GM19328 (cell line): Measurements from ENCODE around the gene CPNE5.

Experiments
- ATAC-seq: cut with Tn5 transposase; IDR thresholded peaks from one replicate; pipeline ENCODE4 v1.9.1; 2021; ENCODE audit warnings: mild to moderate bottlenecking, moderate library complexity; ENCODE audit not compliant: unreplicated experiment

CPNE5 gene

DNA sequence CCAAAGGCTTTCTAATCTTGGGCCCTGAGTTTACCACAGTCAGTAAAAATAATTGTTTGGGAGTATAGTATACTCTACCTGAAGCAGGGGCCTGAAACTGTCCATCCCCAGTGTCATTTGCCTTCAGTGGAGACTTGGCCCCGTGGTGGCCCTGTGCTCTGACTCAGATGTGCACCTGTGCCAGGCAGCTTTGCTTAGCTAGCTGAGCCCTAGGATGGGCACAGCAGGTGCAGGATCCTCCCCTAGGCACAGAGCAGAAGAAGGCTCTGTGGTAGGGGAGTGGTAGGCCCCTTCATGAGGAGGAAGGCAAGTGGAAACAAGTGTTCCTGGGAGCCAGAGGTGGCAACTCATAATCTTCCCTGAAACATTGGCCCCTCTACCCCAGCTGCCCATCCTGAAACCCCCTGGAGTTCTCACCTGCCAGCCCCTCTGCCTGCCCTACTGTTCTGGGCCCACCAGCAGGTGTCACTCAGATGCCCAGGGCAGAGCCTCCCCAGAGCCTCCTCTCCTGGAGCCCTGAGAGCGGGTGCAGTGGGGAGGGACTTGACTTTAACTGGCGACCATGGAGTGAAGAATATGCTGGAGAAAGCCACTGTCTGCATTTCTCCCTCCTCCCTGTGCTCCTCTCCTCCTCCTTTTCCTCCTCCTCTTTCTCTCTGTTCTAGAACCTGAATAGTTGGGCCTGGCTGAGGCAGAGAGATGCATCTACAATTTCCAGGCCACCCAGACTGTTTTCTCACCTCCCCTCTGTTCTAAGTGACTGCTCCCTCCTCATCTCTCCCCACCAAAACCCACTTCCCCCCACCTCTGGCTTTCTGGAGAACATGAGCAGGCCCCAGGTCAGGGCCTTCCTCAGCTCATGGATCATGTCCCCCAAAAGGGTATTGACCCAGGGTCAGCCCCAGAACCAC lies 2.9 kb downstream of the CPNE5 start:
- ATAC-seq, result no peak

DNA sequence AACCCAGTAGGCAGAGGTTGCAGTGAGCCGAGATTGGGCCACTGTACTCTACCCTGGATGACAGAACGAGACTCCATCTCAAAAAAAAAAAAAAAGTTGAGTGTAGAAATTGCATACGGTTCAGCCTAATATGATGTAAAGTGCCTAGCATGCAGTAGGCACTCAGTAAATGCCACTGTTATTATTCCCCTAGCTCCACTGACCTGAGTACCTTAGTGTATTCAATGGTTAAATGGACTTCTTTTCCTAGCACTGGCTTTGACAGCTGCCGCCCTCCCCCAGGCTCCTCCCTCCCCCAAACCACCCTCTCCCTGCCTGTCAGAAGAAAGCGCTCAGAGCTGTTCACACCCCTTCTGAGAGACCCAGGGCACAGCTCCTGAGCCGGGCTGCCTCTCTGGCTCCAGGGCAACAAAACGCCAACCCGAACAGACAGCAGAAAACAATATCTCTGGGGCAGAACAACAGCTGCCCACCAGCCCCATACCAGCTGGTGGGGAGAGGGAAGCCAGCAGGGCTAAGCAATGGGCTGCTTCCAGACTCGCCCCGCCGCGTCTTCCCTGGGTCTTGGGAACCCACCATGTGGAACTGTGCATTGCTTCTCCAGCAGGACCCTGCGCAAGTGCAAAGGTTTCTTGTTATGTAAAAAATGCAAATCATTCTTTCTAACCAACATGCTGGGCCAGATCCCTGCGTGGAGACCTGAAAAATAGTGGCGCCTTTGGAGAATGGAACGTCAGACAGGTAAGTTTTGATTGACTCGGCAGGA lies 4.5 kb downstream of the CPNE5 start:
- ATAC-seq, result no peak

DNA sequence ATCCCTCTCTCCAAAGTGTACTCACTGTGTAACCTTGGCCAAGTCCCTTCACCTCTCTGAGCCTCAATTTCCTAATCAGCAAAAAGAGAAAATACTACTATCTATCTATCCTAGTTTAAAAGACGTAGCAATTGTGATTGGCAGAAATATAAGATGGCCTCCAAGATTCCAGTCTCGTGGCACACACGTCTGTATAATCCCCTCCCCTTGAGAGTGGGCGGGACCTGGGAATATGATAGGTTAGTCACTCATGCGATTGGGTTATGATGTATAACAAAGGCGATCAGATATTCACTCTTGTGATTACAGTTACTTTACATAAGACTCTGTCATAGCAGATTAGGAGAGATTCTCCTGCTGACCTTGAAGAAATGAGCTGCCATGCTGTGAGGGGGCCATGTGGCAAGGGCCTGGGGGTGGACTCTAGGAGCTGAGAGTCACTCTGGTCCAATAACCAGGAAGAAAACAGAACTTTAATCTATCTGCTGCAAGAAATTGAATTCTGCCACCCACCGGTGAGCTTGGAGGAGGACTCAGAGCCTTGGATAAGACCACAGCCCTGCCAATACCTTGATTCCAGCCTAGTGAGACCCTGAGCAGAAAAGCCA lies 6.0 kb downstream of the CPNE5 start:
- no peak for ATAC-seq

DNA sequence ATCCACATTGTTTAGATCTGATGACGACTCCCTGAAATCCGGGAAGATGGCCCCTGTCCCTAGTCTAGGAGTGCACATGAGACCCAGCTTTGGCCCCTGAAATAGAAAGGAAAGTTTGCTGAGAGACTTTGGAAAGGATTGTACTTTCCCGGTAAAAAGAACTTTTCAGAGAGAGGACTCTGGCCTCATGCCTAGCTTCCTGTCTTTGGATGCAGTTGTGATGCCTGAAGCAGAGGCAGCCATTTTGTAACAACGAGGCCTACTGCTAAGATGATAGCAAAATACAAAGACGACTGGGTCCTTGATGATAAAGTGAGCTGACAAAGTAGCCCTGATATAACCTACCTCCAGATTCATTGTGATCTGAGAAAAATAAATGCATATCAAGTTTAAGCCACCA lies 6.9 kb downstream of the CPNE5 start:
- no peak for ATAC-seq

DNA sequence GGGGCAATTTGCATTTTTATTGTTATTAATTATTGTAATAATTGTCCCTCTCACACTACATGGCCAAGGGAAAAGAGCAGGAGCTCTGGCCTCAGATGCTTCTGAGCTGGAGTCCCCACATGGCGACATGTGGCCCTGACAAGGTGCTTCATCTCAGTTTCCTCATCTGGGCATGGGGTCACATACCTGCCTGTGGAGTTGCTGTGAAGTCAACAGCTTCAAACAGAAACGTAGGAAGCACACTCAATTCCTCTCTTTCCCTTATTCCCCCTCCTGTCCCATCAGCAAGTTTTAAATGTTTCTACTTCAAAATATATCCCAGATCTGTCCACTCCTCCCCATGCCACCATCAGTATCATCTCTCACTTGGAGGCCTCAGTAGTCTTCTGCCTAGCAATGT lies 8.7 kb downstream of the CPNE5 start:
- ATAC-seq, result no peak

DNA sequence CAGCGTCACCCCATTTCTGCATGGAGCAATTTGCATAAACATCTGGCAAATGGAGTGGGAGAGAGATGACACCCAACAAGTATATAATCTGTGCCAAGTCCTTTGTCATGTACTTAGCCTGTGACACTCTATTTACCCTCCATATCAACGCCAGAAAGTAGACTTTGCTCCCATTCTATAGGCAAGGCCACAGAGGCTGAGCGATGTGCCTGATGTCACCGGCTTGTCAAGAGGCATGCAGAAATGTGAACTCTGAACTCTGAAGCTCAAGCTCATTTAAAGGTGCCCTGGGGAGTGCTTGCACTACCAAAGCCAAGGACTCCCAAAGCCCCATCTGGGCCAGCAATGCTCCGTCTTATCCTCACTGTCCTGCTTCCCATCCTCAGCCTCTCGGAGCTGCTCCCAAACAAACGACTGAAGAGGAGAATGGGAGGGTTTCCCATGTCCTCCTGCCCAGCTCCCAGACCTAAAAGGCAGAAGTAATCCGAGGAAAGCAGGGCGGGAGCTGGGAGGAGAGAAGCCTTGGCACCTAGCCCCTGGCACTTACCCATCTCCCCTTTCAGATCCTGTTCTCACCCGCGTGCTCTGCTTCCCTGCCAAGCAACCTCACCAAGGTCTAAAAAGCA lies 9.2 kb downstream of the CPNE5 start:
- ATAC-seq, result no peak

DNA sequence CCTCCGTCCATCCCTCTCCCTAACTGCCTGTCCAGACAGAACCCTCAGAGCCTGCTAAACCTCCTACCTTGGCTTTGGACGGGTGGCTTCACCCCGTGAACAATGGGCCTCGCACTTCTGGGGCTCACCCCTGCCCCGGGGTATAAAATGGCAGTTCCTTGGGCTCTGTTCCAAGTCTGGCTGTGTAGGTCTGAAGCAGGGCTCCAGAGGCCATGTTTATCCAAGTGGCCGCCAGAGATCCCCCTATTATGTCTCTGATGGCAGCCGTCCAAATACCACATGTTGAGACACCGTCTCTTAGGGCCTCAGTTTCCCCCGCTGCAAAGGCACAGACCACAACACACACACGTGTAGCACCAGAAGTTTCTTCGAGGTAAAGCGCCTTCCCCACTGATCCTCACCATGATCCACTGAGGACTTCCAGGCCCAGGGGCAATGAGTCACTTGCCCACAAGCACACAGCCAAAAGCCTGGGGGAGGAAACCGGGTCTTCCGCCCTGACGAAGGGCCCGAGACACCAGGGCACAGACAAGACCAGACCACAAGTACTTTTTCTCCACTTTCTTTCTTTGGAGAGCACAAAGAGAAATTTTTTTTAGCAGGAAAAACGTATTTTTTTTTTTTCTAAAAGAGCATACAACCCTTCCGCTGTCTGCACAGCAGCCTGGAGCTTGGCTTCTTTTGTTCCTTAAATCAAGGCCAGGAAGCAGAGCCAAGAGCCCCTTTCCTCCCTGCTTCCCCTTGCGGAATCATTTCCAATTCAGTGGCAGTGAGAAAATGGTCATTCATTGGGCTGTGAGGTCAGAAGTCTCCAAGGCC lies 11.8 kb downstream of the CPNE5 start:
- no peak for ATAC-seq

DNA sequence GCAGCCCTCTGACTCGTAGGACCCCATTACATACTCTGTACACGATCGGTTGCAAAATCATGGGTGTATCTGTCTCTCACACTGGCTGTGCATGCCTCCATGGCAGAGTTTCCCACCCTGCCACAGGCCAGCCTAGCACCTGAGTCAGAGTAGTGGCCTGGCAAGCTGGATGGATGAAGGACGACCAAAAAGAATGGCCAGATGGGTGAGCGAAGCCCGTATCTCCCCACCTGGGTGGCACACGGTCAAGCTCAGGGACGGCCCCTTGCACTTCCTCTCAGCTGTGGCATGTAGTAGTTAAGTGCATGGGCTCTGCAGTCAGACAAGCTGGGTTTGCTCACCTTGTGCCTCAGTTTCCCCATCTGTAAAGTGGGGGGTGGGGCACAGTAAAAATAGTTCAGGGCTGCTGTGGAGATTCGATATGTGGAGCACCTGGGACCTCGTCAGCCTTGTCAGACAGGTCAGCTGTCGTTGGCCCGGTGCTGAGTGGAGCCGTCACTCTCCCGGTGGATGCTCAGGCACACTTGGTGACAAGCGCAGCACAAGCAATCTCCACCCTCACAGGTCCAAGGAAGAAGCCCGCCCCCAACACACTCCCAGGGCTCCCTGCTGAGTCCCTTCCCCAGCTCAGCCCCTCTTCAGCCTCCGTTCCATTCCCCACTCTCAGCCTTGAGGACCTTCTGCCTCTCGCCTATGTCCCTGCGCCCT lies 12.6 kb downstream of the CPNE5 start:
- no peak for ATAC-seq

DNA sequence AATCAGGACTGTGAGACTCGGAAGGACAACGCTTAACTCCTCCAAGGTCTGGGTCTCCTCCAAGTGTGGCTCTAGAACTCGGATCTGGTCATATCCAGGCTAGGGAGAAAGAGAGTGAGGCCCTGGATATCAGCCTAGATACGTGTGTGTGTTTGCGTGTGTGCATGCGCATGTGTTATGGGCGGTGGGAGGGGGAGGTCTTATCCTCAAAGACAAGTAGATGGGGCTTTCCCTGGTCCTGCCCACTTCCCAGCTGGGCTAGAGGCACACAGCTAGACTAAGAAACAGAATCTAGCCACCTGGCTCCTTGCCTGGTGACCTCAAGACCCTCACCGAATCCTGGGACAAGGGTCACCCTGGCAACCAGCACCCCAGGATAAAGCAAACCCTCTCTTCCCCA lies 13.2 kb downstream of the CPNE5 start:
- no peak for ATAC-seq

DNA sequence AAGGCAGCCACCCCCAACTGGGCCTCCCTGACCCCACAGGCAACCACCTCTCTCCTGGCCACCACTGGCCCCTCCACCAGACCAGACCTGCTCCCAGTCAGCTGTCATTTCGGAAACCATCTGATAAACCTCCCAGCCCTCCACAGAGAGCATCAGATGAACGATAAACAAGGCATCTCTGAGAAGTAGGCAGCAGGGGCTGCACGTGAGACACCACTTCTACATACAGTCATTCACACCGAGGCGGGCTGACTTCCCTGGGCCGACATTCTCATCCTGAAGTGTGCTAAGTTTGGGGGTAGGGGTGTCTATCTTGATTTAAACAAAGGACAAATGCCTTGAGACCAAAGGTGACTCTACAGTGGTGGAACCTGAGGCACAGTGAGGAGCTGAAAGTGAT lies 13.8 kb downstream of the CPNE5 start:
- ATAC-seq, result no peak

DNA sequence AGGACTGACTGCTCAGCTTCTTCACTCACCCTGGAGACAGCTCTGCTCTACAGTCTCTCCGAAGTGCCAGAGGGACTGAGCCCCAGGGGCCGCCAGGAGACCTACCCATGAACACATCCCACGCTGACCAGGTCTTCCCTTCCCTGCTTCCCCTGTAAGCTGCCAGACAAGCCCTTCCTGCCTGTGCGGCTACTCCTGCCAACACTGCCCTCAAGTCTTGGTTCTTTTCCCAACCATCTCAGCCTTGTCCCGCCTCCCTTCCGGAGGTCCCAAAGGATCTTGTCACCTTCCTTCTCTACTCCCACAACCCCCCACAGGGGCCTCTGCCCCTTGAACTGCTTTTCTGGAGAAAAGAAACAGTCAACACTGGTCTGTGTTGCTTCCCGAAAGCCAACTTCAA lies 15.0 kb downstream of the CPNE5 start:
- ATAC-seq, result no peak

DNA sequence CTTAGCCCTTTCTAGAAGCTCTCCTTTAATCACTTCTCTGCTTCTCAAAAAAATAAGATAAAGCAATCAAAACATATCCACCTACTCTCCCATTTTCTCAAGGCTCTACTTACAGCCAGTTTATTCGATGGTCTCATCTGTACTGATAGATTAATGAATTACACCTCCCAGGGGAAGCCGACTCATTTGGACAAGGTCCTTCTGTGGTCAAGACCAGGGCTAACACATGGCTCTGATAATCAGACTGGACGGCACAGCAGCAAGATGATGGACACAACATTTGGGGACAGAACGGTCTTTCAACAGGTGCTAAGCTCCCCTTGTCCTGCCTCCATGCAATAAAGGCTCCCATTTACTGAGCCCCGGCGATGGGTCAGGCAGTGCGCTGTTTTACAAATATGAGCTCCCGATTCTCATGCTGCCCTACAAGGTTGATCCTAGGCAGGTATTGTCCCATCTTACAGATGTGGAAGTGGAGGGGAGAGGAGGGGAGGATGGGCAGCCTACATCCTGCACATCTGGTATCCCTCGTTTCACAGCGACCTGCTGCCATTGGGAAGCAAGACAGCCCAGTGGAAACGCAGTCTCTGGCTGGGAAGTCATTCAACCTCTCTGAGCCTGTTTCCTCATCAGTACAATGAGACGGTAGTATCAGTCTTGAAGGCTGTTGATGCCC lies 15.7 kb downstream of the CPNE5 start:
- ATAC-seq, result no peak

DNA sequence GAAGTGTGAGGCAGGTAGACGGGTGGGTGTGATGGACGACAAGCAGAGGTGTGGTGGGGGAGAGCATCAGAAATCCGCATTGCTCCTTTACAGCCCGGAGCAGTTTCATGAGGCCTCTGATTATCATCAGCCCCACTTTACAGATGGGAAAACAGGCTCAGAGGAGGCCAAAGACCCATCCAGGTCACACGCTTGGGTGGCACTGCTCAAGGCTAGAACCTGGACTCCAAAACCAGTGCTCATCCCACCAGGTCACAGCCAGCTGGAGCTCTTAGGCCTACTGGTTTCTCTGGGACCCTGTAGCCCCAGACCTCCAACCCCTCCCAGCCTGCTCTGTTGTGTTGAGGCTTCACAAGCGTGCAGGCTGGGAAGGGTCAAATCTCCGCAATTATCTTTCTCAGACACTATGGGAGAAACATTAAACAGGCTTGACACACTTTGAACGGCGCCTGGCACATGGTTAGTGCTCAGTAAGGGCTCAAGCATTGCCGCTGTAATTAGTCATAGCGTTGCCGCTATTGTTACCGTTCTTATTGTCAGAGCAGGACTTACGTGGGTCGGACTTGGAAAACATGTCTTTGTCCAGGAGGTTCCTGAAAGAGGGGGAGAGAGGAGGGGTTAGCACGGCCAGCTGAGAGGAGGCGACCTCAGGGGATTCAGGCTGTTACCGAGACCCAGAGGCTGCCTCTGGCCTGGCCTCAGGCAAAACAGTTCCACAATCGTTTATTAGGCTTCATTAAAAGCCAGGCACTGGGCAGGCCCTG lies 16.6 kb downstream of the CPNE5 start:
- no peak for ATAC-seq

DNA sequence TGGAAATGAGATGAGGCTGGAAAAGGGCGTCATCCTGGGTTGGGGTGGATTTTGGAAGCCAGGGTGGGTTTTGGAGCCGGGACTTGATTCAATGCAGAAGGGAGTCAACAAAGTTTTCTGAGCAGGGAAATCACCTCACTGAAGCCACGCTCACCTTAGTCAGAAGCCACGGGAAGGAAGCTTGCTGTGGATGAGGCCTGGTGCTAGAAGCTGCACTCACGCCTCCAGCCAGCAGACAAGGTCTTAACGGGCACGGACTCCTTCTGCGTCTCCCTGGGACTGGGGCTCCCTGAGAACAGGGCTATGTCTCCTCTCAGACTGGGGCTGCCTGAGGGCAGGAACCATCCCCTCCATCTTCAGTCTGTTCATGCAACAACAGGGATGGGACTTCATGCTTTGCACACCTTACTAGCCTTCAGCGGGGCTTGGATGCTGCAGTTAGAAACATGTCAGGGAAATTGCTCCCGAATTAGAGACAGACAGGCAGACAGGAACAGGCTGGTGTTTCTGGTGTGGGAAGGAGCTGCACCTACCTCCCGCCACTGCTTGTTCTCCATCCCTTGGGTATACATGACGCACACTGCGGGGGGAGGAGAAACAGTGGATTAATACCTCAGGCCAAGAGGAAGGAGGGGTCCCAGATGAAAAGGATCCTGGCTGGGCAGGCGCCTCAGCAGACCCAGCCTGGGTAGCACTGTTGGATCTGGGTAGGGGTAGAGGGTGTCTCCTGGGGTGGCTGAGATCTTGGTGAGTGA lies 17.5 kb downstream of the CPNE5 start:
- ATAC-seq, result no peak

DNA sequence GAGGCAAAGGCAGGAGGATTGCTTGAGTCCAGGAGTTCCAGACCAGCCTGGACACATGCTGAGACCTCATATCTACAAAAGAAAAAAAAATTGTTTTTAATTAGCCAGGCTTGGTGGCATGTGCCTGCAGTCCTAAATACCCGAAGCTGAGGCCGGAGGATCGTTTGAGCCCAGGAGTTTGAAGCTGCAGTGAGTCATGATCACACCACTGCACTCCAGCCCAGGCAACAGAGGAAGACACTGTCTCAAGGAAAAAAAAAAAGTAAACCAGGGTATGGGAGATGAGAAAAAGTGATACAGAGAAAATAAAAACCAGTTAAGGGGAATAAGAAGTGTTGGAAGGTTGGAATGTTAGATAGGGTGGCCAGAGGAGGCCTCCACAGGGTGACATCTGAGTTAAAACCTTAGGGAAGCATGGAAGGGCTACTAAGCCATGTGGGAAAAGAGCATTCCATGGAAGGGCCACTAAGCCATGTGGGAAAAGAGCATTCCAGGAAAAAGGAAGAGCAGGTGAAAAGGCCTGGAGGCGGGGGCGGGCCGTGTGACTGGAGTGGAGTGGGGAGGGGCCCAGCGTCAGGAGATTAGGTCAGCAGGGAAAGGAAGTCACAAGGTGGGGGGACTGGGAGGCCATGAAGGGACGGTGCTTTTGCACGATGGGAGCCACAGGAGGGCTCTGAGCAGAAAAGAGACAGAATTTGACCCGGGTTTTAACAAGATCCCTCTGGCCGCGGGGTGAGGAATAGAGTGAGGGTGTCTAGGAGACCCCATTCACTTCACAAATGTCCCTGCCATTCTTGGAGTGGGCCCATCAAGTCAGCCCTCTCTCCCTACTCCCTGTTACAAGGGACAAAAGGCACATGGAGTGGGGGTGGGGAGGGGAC lies 18.3 kb downstream of the CPNE5 start:
- no peak for ATAC-seq

DNA sequence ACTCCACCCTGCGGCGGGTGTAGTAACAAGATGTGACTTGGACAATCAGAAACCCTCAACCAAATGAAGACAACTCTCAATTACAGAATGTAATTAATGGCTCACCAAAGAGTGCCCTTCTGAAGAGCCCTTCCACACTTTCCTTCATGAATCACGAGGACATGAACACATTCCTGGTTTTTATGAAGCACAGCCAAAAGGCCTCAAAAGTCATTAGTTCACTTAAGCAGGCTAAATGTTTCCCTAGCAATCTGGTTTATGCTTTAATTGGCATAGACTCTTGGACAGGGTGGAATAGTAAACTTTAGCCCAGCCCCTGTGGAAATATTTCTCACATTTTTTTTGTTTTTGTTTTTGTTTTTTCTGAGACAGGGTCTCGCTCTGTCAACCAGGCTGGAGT lies 20.5 kb downstream of the CPNE5 start:
- no peak for ATAC-seq

DNA sequence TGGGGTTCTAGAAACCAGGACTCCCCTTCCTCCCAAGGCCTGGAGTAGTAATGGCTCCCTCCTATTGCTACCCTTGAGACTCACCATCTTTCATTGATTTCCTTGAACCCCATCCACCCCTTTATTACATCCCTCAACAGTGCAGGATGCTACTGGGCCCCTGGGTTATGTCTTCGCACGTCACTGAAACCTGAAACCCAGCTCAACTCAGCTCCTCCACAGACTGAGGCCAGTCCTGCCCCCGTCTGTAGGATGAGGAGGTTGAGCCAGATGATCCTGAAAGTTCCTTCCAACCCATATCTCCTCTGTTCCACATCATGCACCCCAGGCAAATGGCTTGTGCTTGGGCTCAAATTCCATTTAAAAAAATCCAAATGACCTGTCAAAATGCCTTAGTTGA lies 21.4 kb downstream of the CPNE5 start:
- ATAC-seq, result no peak
